SU-DHL-6 (cell line): Measurements from ENCODE around the gene RBMS1.

Source experiments
- H2AFZ ChIP-seq: fragments of 200-600 bp; sonication (generic); 2 replicates; pipeline ENCODE4 v1.6.1; 2014; ENCODE audit warnings: low read depth, mild to moderate bottlenecking, moderate library complexity, mixed read lengths, antibody characterized with exemption, low read length; ENCODE audit not compliant: severe bottlenecking
- H3F3A ChIP-seq: fragments of 200-600 bp; shearing (Covaris generic); 2 replicates; pipeline ENCODE4 v1.6.0; 2016; ENCODE audit warnings: antibody characterized with exemption, mild to moderate bottlenecking; ENCODE audit not compliant: insufficient read depth
- H3K27ac ChIP-seq: fragments of 200-600 bp; sonication (generic); 2 replicates; pipeline ENCODE4 v1.5.1; 2016; ENCODE audit warnings: low read depth, mild to moderate bottlenecking, low read length, moderate library complexity, mixed read lengths
- H3K27me3 ChIP-seq: fragments of 200-600 bp; sonication (generic), shearing (Covaris generic); 2 replicates; pipeline ENCODE4 v1.6.0; 2014; ENCODE audit warnings: mild to moderate bottlenecking, low read length
- H3K36me3 ChIP-seq: fragments of 200-600 bp; sonication (generic); 2 replicates; pipeline ENCODE4 v1.6.1; 2014; ENCODE audit warnings: mild to moderate bottlenecking, low read length, mixed read lengths
- H3K4me2 ChIP-seq: fragments of 300-600, 200-600 bp; shearing (Covaris generic), sonication (generic); 2 replicates; pipeline ENCODE4 v1.6.0; 2014; ENCODE audit warnings: low read length, low read depth, mild to moderate bottlenecking; ENCODE audit not compliant: poor library complexity, severe bottlenecking
- H3K4me3 ChIP-seq: fragments of 200-600 bp; sonication (generic); 2 replicates; pipeline ENCODE4 v1.5.1; 2014; ENCODE audit warnings: antibody characterized with exemption, low read length, mild to moderate bottlenecking, mixed read lengths; ENCODE audit not compliant: insufficient read depth, poor library complexity, severe bottlenecking
- H3K79me2 ChIP-seq: fragments of 200-600 bp; sonication (generic); 2 replicates; pipeline ENCODE4 v1.6.1; 2014; ENCODE audit warnings: mild to moderate bottlenecking, low read length, moderate library complexity; ENCODE audit not compliant: insufficient read depth
- H3K9ac ChIP-seq: fragments of 200-600 bp; sonication (generic); 2 replicates; pipeline ENCODE4 v1.7.0; 2014; ENCODE audit warnings: mild to moderate bottlenecking, low read length
- H3K9me2 ChIP-seq: fragments of 200-600 bp; sonication (generic); replicated peaks from 2 replicates; pipeline ENCODE4 v1.6.1; 2014; ENCODE audit warnings: low read length; ENCODE audit not compliant: insufficient read depth
- H3K9me3 ChIP-seq: fragments of 200-600 bp; sonication (generic); 2 replicates; pipeline ENCODE4 v1.6.1; 2014; ENCODE audit warnings: low read length, mixed read lengths; ENCODE audit not compliant: insufficient read depth
- H4K20me1 ChIP-seq: fragments of 200-600 bp; sonication (generic); 2 replicates; pipeline ENCODE4 v1.6.1; 2014; ENCODE audit warnings: low read depth, mild to moderate bottlenecking, antibody characterized with exemption, low read length, moderate library complexity, mixed read lengths
- EZH2phosphoT487 ChIP-seq: fragments of 200-600 bp; sonication (generic), shearing (Covaris generic); conservative IDR thresholded peaks from 2 replicates; pipeline ENCODE4 v1.6.1; 2018; ENCODE audit warnings: mild to moderate bottlenecking, antibody characterized with exemption, low read length, moderate library complexity, mixed read lengths
- TF ChIP-seq, protein P1 (sequence below): fragments of 200-600 bp; sonication (generic); IDR thresholded peaks from one replicate; pipeline ENCODE4 v1.5.1; 2017; ENCODE audit warnings: antibody characterized with exemption, mild to moderate bottlenecking, low read length, moderate library complexity; ENCODE audit not compliant: insufficient read depth, poor library complexity, severe bottlenecking

The RBMS1 gene

DNA sequence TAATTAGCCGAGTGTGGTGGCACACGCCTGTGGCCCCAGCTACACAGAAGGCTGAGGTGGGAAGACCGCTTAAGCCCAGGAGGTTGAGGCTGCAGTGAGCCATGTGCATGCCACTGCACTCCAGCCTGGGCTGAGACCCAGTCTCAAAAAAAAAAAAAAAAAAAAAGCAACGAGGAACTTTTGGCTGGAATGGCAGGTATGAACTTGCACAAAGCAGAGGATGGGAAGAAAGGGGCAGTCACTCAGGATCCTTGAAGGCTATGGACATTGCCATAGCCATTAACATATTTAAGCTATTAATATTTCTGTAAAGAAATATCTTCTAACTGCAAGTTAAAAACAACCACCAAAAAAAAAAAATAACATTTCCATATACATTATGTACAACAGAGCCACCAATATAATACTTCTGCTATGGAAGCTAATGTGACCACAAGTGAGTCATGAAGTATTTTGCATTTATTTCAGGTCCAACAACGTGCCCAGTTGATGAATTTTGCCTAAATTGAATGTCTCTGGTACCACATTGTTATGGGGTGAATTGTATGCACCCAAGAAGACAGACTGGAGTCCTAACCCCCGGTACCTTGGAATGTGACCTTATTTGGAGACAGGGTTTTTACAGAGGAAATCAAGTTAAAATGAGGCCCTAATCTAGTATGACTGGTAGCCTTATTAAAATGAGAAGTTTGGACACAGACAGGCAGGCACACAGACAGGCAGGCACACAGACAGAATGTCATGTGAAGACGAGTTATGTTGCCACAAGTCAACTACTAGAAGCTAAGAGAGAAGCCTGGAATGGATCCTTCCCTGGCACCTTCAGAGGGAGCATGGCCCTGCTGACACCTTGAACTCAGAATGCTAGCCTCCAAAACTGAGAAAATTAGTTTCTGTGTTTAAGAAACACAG is 102.8 kb downstream of the RBMS1 start:
- Histone ChIP-seq H4K20me1 (peaks cover 12% of the 10 kb centered on the region; the same call in 1 of the 2 replicates), H3K9me2 (no peaks in the 10 kb centered on the region), H3K9ac (no peak overlapping the region), H2AFZ (no peak overlapping the region), H3K79me2 (no peaks in the 10 kb centered on the region), H3K4me3 (no peak overlapping the region), H3K27ac (no peak overlapping the region), H3K4me2 (no peak overlapping the region), H3K27me3 (no peaks in the 10 kb centered on the region), H3K36me3 (no peaks in the 10 kb centered on the region), H3F3A (no peaks in the 10 kb centered on the region), H3K9me3 (no peaks in the 10 kb centered on the region)
- TF ChIP-seq, protein P1, sequence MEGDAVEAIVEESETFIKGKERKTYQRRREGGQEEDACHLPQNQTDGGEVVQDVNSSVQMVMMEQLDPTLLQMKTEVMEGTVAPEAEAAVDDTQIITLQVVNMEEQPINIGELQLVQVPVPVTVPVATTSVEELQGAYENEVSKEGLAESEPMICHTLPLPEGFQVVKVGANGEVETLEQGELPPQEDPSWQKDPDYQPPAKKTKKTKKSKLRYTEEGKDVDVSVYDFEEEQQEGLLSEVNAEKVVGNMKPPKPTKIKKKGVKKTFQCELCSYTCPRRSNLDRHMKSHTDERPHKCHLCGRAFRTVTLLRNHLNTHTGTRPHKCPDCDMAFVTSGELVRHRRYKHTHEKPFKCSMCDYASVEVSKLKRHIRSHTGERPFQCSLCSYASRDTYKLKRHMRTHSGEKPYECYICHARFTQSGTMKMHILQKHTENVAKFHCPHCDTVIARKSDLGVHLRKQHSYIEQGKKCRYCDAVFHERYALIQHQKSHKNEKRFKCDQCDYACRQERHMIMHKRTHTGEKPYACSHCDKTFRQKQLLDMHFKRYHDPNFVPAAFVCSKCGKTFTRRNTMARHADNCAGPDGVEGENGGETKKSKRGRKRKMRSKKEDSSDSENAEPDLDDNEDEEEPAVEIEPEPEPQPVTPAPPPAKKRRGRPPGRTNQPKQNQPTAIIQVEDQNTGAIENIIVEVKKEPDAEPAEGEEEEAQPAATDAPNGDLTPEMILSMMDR: no peak
- no peak for TF ChIP-seq EZH2phosphoT487

DNA sequence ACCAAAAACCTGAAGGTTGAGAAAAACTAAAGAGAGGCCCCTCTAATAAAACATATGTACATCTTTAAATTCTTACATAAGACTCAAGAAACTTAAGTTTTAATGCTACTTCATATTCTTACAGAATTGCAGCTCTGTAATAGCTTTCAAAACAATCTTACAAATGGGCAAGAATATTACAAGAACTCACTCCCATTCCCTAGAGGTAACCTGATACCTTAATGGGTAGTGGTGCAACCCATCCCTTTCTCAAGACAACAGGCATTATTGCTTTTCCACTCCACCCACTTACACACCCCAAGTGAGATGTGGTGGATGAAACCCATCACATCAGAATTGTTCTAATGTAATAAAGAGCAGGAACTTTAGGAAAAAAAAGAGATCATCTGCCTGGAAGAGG is 103.7 kb downstream of the RBMS1 start:
- no peak overlapping the region for H3K4me3 ChIP-seq
- no peaks in the 10 kb centered on the region for H3K9me3 ChIP-seq
- no peak overlapping the region for H3K27ac ChIP-seq
- H2AFZ ChIP-seq: no peak overlapping the region
- no peaks in the 10 kb centered on the region for H3K79me2 ChIP-seq
- H3K36me3 ChIP-seq: no peaks in the 10 kb centered on the region
- TF ChIP-seq EZH2phosphoT487: no peak
- TF ChIP-seq, protein P1: no peak
- peaks cover 12% of the 10 kb centered on the region; the same call in 1 of the 2 replicates for H4K20me1 ChIP-seq
- no peaks in the 10 kb centered on the region for H3K9me2 ChIP-seq
- no peak overlapping the region for H3K9ac ChIP-seq
- H3F3A ChIP-seq: no peaks in the 10 kb centered on the region
- no peak overlapping the region for H3K4me2 ChIP-seq
- no peaks in the 10 kb centered on the region for H3K27me3 ChIP-seq

DNA sequence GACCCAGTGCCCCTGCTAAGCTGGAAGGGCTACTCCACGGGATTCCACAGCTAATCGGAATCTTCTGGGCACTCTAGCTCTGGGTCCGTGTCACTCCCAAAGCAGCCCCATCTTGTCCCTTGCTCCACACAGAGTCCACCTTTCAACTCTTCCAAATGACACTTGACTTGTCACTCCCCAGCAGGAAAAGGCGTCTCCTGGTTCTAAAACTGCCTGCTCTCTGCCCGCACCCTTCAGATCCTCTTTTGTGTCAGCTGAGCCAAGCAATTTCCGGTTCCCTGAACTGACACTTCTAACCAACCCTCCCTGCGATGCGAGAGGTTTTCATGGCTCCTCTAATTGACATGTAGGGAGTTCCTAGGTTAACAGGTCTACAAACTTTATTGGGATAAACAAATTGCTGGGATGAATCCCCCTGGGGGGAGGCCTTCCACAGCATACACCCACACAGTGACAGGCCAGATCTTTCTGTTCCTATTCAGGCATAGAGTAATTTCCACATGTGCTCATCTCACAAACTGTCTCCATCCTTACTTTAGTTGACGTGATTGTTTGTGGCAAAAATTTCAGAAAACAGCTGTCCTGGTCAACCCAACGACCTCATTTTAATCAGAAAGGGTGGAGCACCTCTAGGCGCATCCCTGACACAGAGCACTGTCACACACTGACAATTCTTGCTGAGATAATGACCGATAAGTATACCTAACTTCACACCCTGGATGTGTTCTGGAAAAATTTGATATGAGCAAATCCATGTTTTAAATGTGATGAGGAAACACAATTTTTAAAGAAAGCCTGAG is 104.9 kb downstream of the RBMS1 start:
- H3K9me2 ChIP-seq: no peaks in the 10 kb centered on the region
- H3K79me2 ChIP-seq: no peaks in the 10 kb centered on the region
- no peaks in the 10 kb centered on the region for H3K9me3 ChIP-seq
- H3K4me3 ChIP-seq: no peak overlapping the region
- no peak overlapping the region for H2AFZ ChIP-seq
- H4K20me1 ChIP-seq: peaks cover 8% of the 10 kb centered on the region; the same call in 1 of the 2 replicates
- H3K36me3 ChIP-seq: no peaks in the 10 kb centered on the region
- TF ChIP-seq, protein P1: no peak
- TF ChIP-seq EZH2phosphoT487: no peak
- H3K27me3 ChIP-seq: no peaks in the 10 kb centered on the region
- H3K4me2 ChIP-seq: no peak overlapping the region
- no peak overlapping the region for H3K9ac ChIP-seq
- H3F3A ChIP-seq: no peaks in the 10 kb centered on the region
- no peak overlapping the region for H3K27ac ChIP-seq
